Fibroblast of lung (primary cell): ENCODE results near the gene ATP13A2. TPM values are rescaled to one million over a fixed set of nuclear protein-coding genes. Genes with fewer than 3 reads are reported as not detected.

Experiments
- DNase-seq, 2 donors: peaks; one replicate each; pipeline versions ENCODE4 v3.0.0 to v3.0.0-alpha.2; 2010; ENCODE audit warnings: low read depth in 2 of 2
- H2AFZ ChIP-seq: 2 replicates; pipeline ENCODE4 v1.5.1; 2012; ENCODE audit warnings: low read length, control low read depth, inconsistent platforms
- H3K27ac ChIP-seq: 2 replicates; pipeline ENCODE4 v1.5.1; 2011; ENCODE audit warnings: low read length, control low read depth; ENCODE audit not compliant: insufficient read depth
- H3K27me3 ChIP-seq: 2 replicates; pipeline ENCODE4 v1.5.1; 2011; ENCODE audit warnings: mild to moderate bottlenecking, low read length; ENCODE audit not compliant: control insufficient read depth, insufficient read depth
- H3K36me3 ChIP-seq: 2 replicates; pipeline ENCODE4 v1.5.1; 2011; ENCODE audit warnings: low read length; ENCODE audit not compliant: control insufficient read depth, insufficient read depth
- H3K4me1 ChIP-seq: 2 replicates; pipeline ENCODE4 v1.5.1; 2011; ENCODE audit warnings: low read length; ENCODE audit not compliant: control insufficient read depth, insufficient read depth; ENCODE audit errors: extremely low read depth
- H3K4me2 ChIP-seq: 2 replicates; pipeline ENCODE4 v1.5.1; 2011; ENCODE audit warnings: low read length, control low read depth; ENCODE audit not compliant: insufficient read depth; ENCODE audit errors: extremely low read depth
- H3K4me3 ChIP-seq, 4 experiments: fragments of 200-600 bp in 1 of 4; sonication (generic) in 1 of 4; replicated peaks in 1 of 4; 2 replicates each; pipeline ENCODE4 v1.5.1; 2011 to 2016; ENCODE audit warnings: low read length in 4 of 4, low read depth in 3 of 4, mild to moderate bottlenecking in 3 of 4, control low read depth in 2 of 4, inconsistent platforms in 1 of 4, mixed read lengths in 1 of 4; ENCODE audit not compliant: insufficient read depth in 1 of 4; ENCODE audit errors: control extremely low read depth in 1 of 4
- H3K79me2 ChIP-seq: 2 replicates; pipeline ENCODE4 v1.5.1; 2012; ENCODE audit warnings: mild to moderate bottlenecking, low read length, inconsistent platforms; ENCODE audit not compliant: control insufficient read depth, insufficient read depth
- H3K9ac ChIP-seq: 2 replicates; pipeline ENCODE4 v1.5.1; 2011; ENCODE audit warnings: mild to moderate bottlenecking, low read length, control low read depth; ENCODE audit not compliant: insufficient read depth
- H3K9me3 ChIP-seq: 2 replicates; pipeline ENCODE4 v1.5.1; 2012; ENCODE audit warnings: low read depth, low read length; ENCODE audit not compliant: control insufficient read depth, insufficient read depth
- H4K20me1 ChIP-seq: 2 replicates; pipeline ENCODE4 v1.5.1; 2011; ENCODE audit warnings: low read length; ENCODE audit not compliant: control insufficient read depth, insufficient read depth; ENCODE audit errors: extremely low read depth
- CTCF ChIP-seq, 2 donors: IDR thresholded peaks in 1 of 2; conservative IDR thresholded peaks in 1 of 2; 1 replicate in 1 of 2; 2 replicates in 1 of 2; pipeline ENCODE4 v1.5.1; 2011 to 2012; ENCODE audit warnings: low read length in 2 of 2, control low read depth in 1 of 2, inconsistent platforms in 1 of 2, low read depth in 1 of 2, mild to moderate bottlenecking in 1 of 2
- EZH2 ChIP-seq: IDR thresholded peaks from 2 replicates; pipeline ENCODE4 v1.5.1; 2012; ENCODE audit warnings: low read length, control low read depth, mild to moderate bottlenecking; ENCODE audit errors: missing control alignments
- polyA plus RNA-seq, 2 donors: library from polyadenylated mRNA; depleted of rRNA in 1 of 2; stranded (reverse) in 1 of 2; unstranded in 1 of 2; fragments of >200 nt; gene quantifications; 2 replicates each; pipeline ENCODE4 v1.2.1, GENCODE V29; 2011 to 2012; ENCODE audit warnings: missing spikeins in 1 of 2
- total RNA-seq: library from RNA; depleted of rRNA; stranded (reverse); fragments of >200 nt; gene quantifications from 2 replicates; pipeline ENCODE4 v1.2.1, GENCODE V29; 2014

ATP13A2 gene
- total and polyA plus RNA-seq, 2 donors (not counting 1 experiment from before 2014, with no cell fraction given) = 6.5 to 10.9 TPM

GRCh38 chr1:16999863-17000262, 11.9 kb downstream of the ATP13A2 start:
- H4K20me1 ChIP-seq = no peaks in the 10 kb centered on the region
- no peak overlapping the region for H3K4me2 ChIP-seq
- no peak overlapping the region for H2AFZ ChIP-seq
- no peak overlapping the region for H3K27ac ChIP-seq
- no peaks in the 10 kb centered on the region for H3K4me1 ChIP-seq
- peaks cover 8% of the 10 kb centered on the region for H3K36me3 ChIP-seq
- no peaks in the 10 kb centered on the region for H3K9me3 ChIP-seq
- no peaks in the 10 kb centered on the region for H3K79me2 ChIP-seq
- DNase-seq = no peak
- no peak overlapping the region for H3K4me3 ChIP-seq
- no peaks in the 10 kb centered on the region for H3K27me3 ChIP-seq
- TF ChIP-seq CTCF (conservative IDR thresholded peaks at IDR 0.05 in 1 of 2, IDR thresholded peaks at IDR 0.05 in 1 of 2; ENCODE audit: low read depth in 1 of 2, low read length in 2 of 2) = no peak
- no peak for TF ChIP-seq EZH2
- H3K9ac ChIP-seq = no peak overlapping the region

DNA sequence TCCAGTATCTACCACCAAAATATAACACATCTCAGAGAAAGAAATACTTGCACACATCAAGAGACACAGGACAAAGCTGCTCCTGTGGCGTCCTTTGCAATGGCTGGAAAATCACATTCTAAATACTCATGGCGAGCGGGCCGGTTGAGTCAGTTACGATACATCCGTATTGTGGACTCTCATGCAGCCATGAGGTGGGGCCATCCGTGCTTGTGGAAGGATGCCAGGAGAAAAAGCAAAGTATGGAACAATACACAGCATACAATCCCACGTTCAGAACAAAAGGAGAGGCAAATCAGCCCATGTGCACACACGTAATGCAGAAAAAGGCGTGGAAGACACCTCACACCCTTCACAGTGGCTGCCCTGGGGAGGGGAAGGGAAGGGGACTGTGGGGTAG, 13.1 kb downstream of the ATP13A2 start:
- H3K9me3 ChIP-seq = no peaks in the 10 kb centered on the region
- H3K9ac ChIP-seq = no peak overlapping the region
- no peaks in the 10 kb centered on the region for H4K20me1 ChIP-seq
- no peak overlapping the region for H2AFZ ChIP-seq
- no peak for TF ChIP-seq CTCF (conservative IDR thresholded peaks at IDR 0.05 in 1 of 2, IDR thresholded peaks at IDR 0.05 in 1 of 2; ENCODE audit: low read depth in 1 of 2, low read length in 2 of 2)
- no peak for TF ChIP-seq EZH2
- H3K4me1 ChIP-seq = no peaks in the 10 kb centered on the region
- H3K36me3 ChIP-seq = peaks cover 6% of the 10 kb centered on the region
- no peaks in the 10 kb centered on the region for H3K79me2 ChIP-seq
- H3K4me2 ChIP-seq = no peak overlapping the region
- DNase-seq = no peak
- H3K27ac ChIP-seq = no peak overlapping the region
- no peak overlapping the region for H3K4me3 ChIP-seq
- no peaks in the 10 kb centered on the region for H3K27me3 ChIP-seq

DNA sequence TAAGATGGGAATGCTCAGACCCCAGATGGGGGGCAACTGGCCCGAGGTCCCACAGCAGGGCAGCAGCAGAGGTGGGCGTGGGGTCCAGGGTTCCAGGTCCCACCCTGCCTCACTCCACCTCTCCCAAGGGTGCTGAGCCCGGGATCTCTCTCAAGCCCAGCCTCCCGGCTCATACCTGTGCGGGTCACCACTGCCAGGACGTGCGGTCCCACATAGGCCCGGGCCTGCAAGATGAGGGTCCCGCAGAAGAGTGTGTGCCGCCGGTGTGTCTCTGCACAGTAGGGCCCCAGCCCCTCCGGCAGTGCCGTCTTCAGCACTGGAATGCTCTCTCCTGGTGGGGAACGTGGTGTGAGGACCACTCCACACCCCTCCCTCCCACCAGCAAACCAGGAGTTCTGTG, 14.9 kb downstream of the ATP13A2 start:
- H3K4me1 ChIP-seq = no peaks in the 10 kb centered on the region
- no peaks in the 10 kb centered on the region for H3K79me2 ChIP-seq
- H3K36me3 ChIP-seq = peaks cover 5% of the 10 kb centered on the region
- no peak for DNase-seq
- no peaks in the 10 kb centered on the region for H4K20me1 ChIP-seq
- no peak overlapping the region for H3K4me2 ChIP-seq
- TF ChIP-seq EZH2 (no peak), CTCF (conservative IDR thresholded peaks at IDR 0.05 in 1 of 2, IDR thresholded peaks at IDR 0.05 in 1 of 2; ENCODE audit: low read depth in 1 of 2, low read length in 2 of 2) (no peak)
- H3K9ac ChIP-seq = no peak overlapping the region
- H3K9me3 ChIP-seq = no peaks in the 10 kb centered on the region
- no peaks in the 10 kb centered on the region for H3K27me3 ChIP-seq
- no peak overlapping the region for H3K4me3 ChIP-seq
- H2AFZ ChIP-seq = no peak overlapping the region
- H3K27ac ChIP-seq = no peak overlapping the region
